MM.1S (cell line): ENCODE data around the gene C14orf93.

Experiments used
- EZH2 ChIP-seq: fragments of 300-600 bp; sonication (generic); optimal IDR thresholded peaks from 2 replicates; pipeline ENCODE3; 2017; ENCODE audit warnings: low read depth, mild to moderate bottlenecking, antibody characterized with exemption, low read length, mixed read lengths
- TF ChIP-seq, protein P1 (sequence below): fragments of 300-600 bp; sonication (generic); IDR thresholded peaks from 2 replicates; pipeline ENCODE4 v1.5.1; 2016; ENCODE audit warnings: antibody characterized with exemption, low read length, mixed read lengths

DNA sequence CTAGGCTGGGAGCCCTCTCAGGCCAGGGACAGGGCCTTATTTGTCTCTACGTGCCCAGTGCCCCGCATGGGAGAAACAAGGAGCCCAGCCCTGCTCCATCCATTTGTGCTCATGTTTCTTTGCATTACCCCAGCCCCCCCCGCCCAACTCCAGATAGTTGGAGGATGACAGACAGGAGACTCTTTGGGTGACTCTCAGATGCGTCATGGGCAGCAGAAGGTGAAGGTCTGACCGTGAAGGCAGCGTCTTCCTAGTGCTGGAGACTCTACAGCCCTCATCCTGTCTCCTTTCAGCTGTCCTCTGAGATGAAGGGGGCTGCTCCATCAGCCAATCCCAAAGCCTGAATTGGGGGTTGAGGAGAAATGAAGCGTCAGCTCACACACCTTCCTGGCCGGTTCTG is 31.8 kb upstream of the C14orf93 start:
- TF ChIP-seq, protein P1, sequence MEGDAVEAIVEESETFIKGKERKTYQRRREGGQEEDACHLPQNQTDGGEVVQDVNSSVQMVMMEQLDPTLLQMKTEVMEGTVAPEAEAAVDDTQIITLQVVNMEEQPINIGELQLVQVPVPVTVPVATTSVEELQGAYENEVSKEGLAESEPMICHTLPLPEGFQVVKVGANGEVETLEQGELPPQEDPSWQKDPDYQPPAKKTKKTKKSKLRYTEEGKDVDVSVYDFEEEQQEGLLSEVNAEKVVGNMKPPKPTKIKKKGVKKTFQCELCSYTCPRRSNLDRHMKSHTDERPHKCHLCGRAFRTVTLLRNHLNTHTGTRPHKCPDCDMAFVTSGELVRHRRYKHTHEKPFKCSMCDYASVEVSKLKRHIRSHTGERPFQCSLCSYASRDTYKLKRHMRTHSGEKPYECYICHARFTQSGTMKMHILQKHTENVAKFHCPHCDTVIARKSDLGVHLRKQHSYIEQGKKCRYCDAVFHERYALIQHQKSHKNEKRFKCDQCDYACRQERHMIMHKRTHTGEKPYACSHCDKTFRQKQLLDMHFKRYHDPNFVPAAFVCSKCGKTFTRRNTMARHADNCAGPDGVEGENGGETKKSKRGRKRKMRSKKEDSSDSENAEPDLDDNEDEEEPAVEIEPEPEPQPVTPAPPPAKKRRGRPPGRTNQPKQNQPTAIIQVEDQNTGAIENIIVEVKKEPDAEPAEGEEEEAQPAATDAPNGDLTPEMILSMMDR, result no peak
- TF ChIP-seq EZH2, result no peak
